HG02981 (cell line): ENCODE results near the gene LDHD.

Experiments
- ATAC-seq: cut with Tn5 transposase; IDR thresholded peaks from one replicate; pipeline ENCODE4 v1.9.1; 2021; ENCODE audit warnings: mild to moderate bottlenecking, moderate library complexity; ENCODE audit not compliant: unreplicated experiment

Gene LDHD

GRCh38 chr16:75064403-75065148 lies 52.0 kb downstream of the LDHD start:
- ATAC-seq = no peak

DNA sequence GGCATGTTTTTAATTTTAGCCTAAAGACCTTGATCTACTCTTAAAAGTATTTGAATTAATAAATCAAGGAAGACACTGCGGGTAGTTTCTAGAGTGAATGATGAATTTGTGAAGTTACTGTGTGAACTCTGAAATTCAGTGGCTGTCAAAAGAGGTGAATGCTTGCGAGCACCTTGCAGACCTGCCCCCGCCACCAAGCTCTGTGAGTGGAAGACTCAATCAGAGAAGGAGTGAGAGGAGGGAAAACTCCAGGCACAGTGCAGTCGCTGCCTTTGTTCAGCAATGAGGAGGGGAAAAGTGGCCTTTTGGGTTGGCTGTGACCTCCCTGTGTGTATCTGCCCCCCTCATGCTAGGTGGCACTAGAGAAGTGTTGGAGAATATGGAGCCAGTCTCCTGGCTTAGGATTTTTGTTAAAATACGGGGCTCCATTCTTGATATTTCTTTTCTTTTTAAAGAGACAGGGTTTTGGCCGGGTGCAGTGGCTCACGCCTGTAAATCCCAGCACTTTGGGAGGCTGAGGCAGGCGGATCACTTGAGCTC lies 53.0 kb downstream of the LDHD start:
- ATAC-seq = no peak

GRCh38 chr16:75062976-75063346 lies 53.6 kb downstream of the LDHD start:
- ATAC-seq = no peak

DNA sequence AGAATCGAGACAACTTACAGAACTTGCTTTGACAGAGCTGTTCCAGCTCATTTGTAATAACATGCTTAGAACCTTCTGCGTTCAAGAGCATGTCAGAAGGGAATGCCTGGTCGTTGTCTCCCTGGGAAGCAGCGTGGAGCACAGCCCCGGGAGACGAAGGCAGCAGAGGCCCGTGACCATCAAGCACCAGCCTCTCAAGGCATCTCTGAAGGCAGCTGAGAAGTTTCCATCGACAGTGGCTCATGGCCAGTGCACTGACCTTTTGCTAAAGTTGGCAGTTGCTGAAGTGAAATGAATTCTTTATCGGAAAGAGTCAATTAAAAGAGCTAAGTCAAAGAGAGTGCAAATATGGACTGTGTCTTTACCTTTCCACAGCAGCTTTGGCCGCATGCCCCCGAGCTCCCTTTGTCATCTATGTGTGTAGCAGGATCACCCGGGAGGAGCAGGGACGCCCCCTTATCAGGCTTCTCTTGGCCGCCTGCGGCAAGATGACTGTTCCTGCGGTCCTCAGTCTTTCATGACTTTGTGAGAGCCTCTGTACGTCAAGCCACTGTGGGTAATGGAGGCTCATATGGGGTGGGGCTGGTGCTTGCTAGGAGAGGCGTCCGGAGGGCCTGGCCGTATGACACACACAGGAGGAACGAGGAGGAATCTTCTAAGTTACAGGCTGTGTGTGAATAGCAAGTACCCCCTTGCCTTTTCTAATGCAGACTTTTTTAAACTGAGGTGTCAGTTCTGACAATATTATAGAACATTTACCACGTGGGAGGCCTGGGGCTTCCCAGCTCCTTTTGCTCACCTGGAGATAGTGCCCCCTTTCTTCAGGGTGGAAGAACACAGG lies 54.2 kb downstream of the LDHD start:
- no peak for ATAC-seq
